ENCODE data around the gene C5orf34. TPM values are rescaled to one million over a fixed set of nuclear protein-coding genes. Genes with fewer than 3 reads are reported as not detected.

C5orf34 gene
- total and polyA plus RNA-seq, 9 of the 15 experiments (the other 6 are each of a cell fraction or from before 2014, with no cell fraction given), result 13.2 to 32.6 (median 20.7) TPM

DNA sequence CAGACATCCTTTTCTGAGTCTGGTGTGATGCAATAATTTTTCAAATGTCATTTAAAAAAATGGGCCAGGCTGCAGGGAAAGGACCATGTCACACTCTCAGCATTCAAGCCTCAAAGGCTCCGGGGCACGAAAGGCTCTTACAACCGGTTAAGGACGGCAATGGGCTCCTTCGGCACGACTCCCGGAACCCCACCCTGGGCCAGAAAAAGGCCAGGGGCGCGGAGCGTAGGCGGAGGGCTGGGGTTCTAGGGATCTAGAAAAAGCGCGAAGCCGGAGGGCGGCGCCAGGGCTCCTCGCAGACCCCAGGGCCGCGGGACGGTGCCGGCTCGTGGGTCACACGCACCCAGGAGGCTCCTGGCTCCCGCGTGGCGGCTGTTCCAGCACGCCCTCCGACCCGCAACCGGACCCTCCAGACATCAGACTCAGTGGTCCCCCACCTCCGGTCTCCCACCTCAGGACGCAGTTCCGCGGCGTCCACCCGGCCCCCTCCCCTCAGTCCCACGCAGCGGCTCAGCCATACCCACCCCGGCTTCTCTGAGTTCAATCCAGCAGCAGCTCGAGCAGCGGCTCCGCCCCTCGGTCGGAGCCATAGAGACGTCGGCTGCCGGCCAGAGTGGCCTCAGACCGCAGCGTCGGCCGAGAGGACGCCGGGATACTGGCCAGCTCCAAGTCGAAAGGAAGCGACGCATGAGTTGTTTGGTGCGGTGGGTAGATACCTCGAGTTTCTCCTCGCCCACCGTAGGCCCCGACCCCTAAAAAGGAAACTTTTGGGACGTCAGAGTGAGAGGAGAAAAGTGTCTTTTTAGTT lies 31.4 kb downstream of the C5orf34 start, which contains the start of gene TMEM267 (continued):
- TF ChIP-seq, protein P1, sequence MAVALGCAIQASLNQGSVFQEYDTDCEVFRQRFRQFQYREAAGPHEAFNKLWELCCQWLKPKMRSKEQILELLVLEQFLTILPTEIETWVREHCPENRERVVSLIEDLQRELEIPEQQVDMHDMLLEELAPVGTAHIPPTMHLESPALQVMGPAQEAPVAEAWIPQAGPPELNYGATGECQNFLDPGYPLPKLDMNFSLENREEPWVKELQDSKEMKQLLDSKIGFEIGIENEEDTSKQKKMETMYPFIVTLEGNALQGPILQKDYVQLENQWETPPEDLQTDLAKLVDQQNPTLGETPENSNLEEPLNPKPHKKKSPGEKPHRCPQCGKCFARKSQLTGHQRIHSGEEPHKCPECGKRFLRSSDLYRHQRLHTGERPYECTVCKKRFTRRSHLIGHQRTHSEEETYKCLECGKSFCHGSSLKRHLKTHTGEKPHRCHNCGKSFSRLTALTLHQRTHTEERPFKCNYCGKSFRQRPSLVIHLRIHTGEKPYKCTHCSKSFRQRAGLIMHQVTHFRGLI (CRISPR knock-in tag; IDR thresholded peaks at IDR 0.05), result no peak
- TF ChIP-seq TEAD2 (tag; IDR thresholded peaks at IDR 0.05) (no peak), ZNF165 (CRISPR knock-in tag; IDR thresholded peaks at IDR 0.05; ENCODE audit: borderline replicate concordance) (no peak), CBFA2T3 (IDR thresholded peaks at IDR 0.05) (no peak), IFI16 (CRISPR knock-in tag; IDR thresholded peaks at IDR 0.05) (no peak), ADNP (tag; IDR thresholded peaks at IDR 0.05) (no peak), RBM34 (IDR thresholded peaks at IDR 0.05; ENCODE audit: borderline replicate concordance, insufficient read depth, low read length) (no peak), ZNF79 (CRISPR knock-in tag; IDR thresholded peaks at IDR 0.05; ENCODE audit: low read depth) (0 out of 2 replicates have a peak, but pooled peaks have one; percentile 9), HNRNPL (IDR thresholded peaks at IDR 0.05; ENCODE audit: low read depth, low read length) (peak; percentile 73; the same call in 1 of the 2 replicates), CBX3 (IDR thresholded peaks at IDR 0.05; ENCODE audit: borderline replicate concordance in 1 of 2, low read length in 2 of 2) (peak in 1 of 2 experiments; percentile 12; a peak in 1 of 3 replicates), PYGO2 (tag; IDR thresholded peaks at IDR 0.05) (no peak), GATA2 (CRISPR knock-in tag; IDR thresholded peaks at IDR 0.05) (no peak)
- TF ChIP-seq, protein P2, sequence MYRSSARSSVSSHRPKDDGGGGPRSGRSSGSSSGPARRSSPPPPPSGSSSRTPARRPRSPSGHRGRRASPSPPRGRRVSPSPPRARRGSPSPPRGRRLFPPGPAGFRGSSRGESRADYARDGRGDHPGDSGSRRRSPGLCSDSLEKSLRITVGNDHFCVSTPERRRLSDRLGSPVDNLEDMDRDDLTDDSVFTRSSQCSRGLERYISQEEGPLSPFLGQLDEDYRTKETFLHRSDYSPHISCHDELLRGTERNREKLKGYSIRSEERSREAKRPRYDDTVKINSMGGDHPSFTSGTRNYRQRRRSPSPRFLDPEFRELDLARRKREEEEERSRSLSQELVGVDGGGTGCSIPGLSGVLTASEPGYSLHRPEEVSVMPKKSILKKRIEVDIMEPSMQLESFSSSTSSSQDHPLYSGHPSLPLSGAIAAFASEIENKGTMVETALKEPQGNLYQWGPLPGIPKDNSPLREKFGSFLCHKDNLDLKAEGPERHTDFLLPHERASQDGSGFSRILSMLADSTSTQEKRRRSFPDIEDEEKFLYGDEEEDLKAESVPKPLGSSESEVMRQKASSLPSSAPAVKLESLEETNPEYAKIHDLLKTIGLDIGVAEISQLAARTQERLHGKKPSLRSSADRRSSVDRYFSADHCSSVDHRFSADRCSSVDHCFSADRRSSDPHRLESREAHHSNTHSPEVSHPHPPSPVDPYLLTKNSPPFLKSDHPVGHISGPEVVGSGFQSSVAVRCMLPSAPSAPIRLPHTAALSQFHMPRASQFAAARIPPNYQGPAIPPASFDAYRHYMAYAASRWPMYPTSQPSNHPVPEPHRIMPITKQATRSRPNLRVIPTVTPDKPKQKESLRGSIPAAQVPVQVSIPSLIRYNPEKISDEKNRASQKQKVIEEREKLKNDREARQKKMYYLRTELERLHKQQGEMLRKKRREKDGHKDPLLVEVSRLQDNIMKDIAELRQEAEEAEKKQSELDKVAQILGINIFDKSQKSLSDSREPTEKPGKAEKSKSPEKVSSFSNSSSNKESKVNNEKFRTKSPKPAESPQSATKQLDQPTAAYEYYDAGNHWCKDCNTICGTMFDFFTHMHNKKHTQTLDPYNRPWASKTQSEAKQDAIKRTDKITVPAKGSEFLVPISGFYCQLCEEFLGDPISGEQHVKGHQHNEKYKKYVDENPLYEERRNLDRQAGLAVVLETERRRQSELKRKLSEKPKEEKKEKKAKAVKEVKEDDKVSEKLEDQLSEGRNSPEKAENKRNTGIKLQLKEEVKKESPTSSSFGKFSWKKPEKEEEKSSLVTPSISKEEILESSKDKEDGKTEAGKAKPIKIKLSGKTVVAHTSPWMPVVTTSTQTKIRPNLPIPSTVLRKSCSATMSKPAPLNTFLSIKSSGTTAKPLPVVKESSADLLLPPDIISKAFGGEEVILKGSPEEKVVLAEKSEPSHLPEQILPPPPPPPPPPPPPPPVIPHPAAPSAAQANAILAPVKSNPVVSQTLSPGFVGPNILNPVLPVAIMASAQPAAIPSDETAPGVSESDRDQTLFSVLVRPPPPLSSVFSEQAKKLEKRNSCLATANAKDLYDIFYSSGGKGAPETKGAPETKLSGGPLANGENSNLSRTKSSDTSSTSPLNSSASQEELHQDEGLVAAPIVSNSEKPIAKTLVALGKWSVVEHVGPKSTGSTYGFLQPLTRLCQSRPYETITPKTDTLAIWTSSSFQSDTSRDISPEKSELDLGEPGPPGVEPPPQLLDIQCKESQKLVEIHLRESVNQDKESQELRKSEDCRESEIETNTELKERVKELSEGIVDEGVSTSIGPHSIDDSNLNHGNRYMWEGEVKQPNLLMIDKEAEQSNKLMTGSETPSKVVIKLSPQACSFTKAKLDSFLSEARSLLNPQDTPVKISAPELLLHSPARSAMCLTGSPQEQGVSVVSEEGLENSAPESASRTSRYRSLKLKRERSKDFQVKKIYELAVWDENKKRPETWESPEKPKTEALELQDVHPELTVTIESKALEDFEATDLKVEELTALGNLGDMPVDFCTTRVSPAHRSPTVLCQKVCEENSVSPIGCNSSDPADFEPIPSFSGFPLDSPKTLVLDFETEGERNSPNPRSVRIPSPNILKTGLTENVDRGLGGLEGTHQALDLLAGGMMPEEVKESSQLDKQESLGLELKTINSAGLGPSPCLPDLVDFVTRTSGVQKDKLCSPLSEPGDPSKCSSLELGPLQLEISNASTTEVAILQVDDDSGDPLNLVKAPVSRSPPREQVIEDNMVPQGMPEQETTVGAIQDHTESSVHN (IDR thresholded peaks at IDR 0.05; ENCODE audit: borderline replicate concordance in 1 of 2, low read depth in 1 of 2), result no peak

Data from K562 (cell line).